Sigmoid colon (tissue), 7 donors: ENCODE measurements around the gene USP6. TPM values are rescaled to one million over a fixed set of nuclear protein-coding genes. Genes with fewer than 3 reads are reported as not detected.

ENCODE experiments used
- DNase-seq: peaks from one replicate; pipeline ENCODE4 v3.0.0-alpha.2; 2019
- H3K27ac ChIP-seq, 4 donors: fragments of 200-600 bp; sonication (generic); one replicate each; pipeline ENCODE4 v1.5.1; 2016 to 2019; ENCODE audit warnings: mild to moderate bottlenecking in 1 of 4
- H3K27me3 ChIP-seq, 3 donors: fragments of 200-600 bp; sonication (generic); one replicate each; pipeline ENCODE4 v1.5.1; 2019; ENCODE audit warnings: mild to moderate bottlenecking in 1 of 3
- H3K36me3 ChIP-seq, 4 donors: fragments of 200-600 bp; sonication (generic); one replicate each; pipeline ENCODE4 v1.5.1; 2016 to 2019
- H3K4me1 ChIP-seq, 4 donors: fragments of 200-600 bp; sonication (generic); one replicate each; pipeline ENCODE4 v1.5.1; 2017 to 2019
- H3K4me3 ChIP-seq, 4 donors: fragments of 200-600 bp; sonication (generic); one replicate each; pipeline ENCODE4 v1.5.1; 2017 to 2019; ENCODE audit warnings: mild to moderate bottlenecking in 2 of 4, moderate library complexity in 1 of 4
- H3K9me3 ChIP-seq, 4 donors: fragments of 200-600 bp in 3 of 4; sonication (generic) in 3 of 4; one replicate each; pipeline versions ENCODE4 v1.5.1 to v1.6.1; 2013 to 2019
- CTCF ChIP-seq, 4 experiments: fragments of 450-650 bp in 3 of 4; fragments of 200-600 bp in 1 of 4; IDR thresholded peaks; one replicate each; pipeline ENCODE4 v1.5.1; 2016 to 2019; ENCODE audit warnings: antibody characterized with exemption in 4 of 4, mild to moderate bottlenecking in 3 of 4, moderate library complexity in 2 of 4
- EP300 ChIP-seq, 4 donors: sonication (generic); formaldehyde crosslinking; IDR thresholded peaks; one replicate each; pipeline ENCODE4 v1.6.1; 2017; ENCODE audit warnings: antibody characterized with exemption in 4 of 4
- POLR2A ChIP-seq, 2 donors: fragments of 450-650 bp; IDR thresholded peaks; one replicate each; pipeline ENCODE4 v1.6.1; 2016; ENCODE audit warnings: antibody characterized with exemption in 2 of 2, mild to moderate bottlenecking in 2 of 2, moderate library complexity in 2 of 2
- POLR2AphosphoS5 ChIP-seq, 4 donors: sonication (generic); formaldehyde crosslinking; IDR thresholded peaks; one replicate each; pipeline ENCODE4 v1.6.1; 2017; ENCODE audit warnings: antibody characterized with exemption in 4 of 4
- WGBS, 2 donors: extraction: QIAGEN DNeasy Blood & Tissue Kit; methylation state at CpG; one replicate each; pipeline ENCODE4 v1.1.7; 2013; 5-methylcytosine and 5-hydroxymethylcytosine counted together
- intact Hi-C: fragments of 100-400 bp; cut with DNase I; formaldehyde crosslinking; loops from one replicate; pipeline ENCODE4 v1.15.1; 2023
- polyA plus RNA-seq, 3 donors: library from polyadenylated mRNA; stranded (reverse); fragments of 200-250 nt; gene quantifications; one replicate each; pipeline ENCODE4 v1.2.3, GENCODE V29; 2013
- total RNA-seq, 4 donors: library from RNA; depleted of rRNA; stranded (reverse); fragments of >200 nt; gene quantifications; one replicate each; pipeline ENCODE4 v1.1.0, GENCODE V29; 2016
- donor health status: healthy with polysubstance abuse.
- donor health status: Bipolar disorder and iron deficiency.
- donor health status: healthy.

USP6 gene
- total and polyA plus RNA-seq, 7 donors = 0.06 to 2.5 TPM; not detected in 5

GRCh38 chr17:5182597-5183409 is 67.0 kb downstream of the USP6 start:
- no peak overlapping the region for H3K4me3 ChIP-seq
- DNase-seq = no peak
- TF ChIP-seq POLR2A (IDR thresholded peaks at IDR 0.05) (no peak), POLR2AphosphoS5 (IDR thresholded peaks at IDR 0.05) (no peak), EP300 (IDR thresholded peaks at IDR 0.05) (no peak), CTCF (IDR thresholded peaks at IDR 0.05) (no peak)
- WGBS, 2 donors = 98 to 99% methylated on average over 6 of the region's 6 CpGs
- peaks cover 73 to 91% (median 77%) of the 10 kb centered on the region in 4 donors for H3K9me3 ChIP-seq
- no peak overlapping the region for H3K27ac ChIP-seq
- intact Hi-C loops = no loop called here
- peaks cover 0 to 38% (median 13%) of the 10 kb centered on the region in 4 donors for H3K36me3 ChIP-seq
- H3K27me3 ChIP-seq = no peaks in the 10 kb centered on the region
- H3K4me1 ChIP-seq = no peaks in the 10 kb centered on the region

GRCh38 chr17:5183410-5183793 is 67.6 kb downstream of the USP6 start:
- H3K27me3 ChIP-seq = no peaks in the 10 kb centered on the region
- peaks cover 73 to 88% (median 76%) of the 10 kb centered on the region in 4 donors for H3K9me3 ChIP-seq
- H3K4me1 ChIP-seq = no peaks in the 10 kb centered on the region
- TF ChIP-seq POLR2A (IDR thresholded peaks at IDR 0.05) = no peak
- no peak for TF ChIP-seq CTCF (IDR thresholded peaks at IDR 0.05)
- TF ChIP-seq POLR2AphosphoS5 (IDR thresholded peaks at IDR 0.05) = no peak
- no peak for TF ChIP-seq EP300 (IDR thresholded peaks at IDR 0.05)
- no peak for DNase-seq
- H3K4me3 ChIP-seq = no peak overlapping the region
- H3K36me3 ChIP-seq = peaks cover 0 to 38% (median 13%) of the 10 kb centered on the region in 4 donors
- intact Hi-C loops = no loop called here
- no peak overlapping the region for H3K27ac ChIP-seq

- Histone ChIP-seq H3K4me1 (no peaks in the 10 kb centered on the region), H3K27ac (no peak overlapping the region), H3K4me3 (no peak overlapping the region), H3K27me3 (no peaks in the 10 kb centered on the region), H3K36me3 (peaks cover 0 to 38% (median 13%) of the 10 kb centered on the region in 4 donors), H3K9me3 (peaks cover 67 to 84% (median 69%) of the 10 kb centered on the region in 4 donors)
- 93 to 95% methylated on average over 2 of the region's 2 CpGs for WGBS, 2 donors
- DNase-seq = no peak
- no peak for TF ChIP-seq POLR2AphosphoS5 (IDR thresholded peaks at IDR 0.05)
- TF ChIP-seq EP300 (IDR thresholded peaks at IDR 0.05) = no peak
- no peak for TF ChIP-seq POLR2A (IDR thresholded peaks at IDR 0.05)
- TF ChIP-seq CTCF (IDR thresholded peaks at IDR 0.05) = no peak
- intact Hi-C loops = no loop called here
These were observed 68.5 kb downstream of the USP6 start for GRCh38 chr17:5184288-5184687.

- Histone ChIP-seq H3K27ac (peak within 1 kb of the TSS; percentile 78 to 87 (median 83)), H3K4me1 (peaks cover 0 to 23% (median 16%) of the 10 kb centered on the region in 4 donors), H3K27me3 (no peaks in the 10 kb centered on the region), H3K36me3 (peaks cover 0 to 10% (median 3%) of the 10 kb centered on the region in 4 donors), H3K4me3 (peak within 1 kb of the TSS; percentile 80 to 92 (median 86)), H3K9me3 (peaks cover 0 to 10% (median 4%) of the 10 kb centered on the region in 4 donors)
- intact Hi-C loops = loop anchor here (5.0 kb wide), 2 partner anchors 79 to 114 kb away; partner anchors contain the start of genes ZFP3 and ZNF232
- TF ChIP-seq EP300 (IDR thresholded peaks at IDR 0.05) (peak in 1 of 4 donors; percentile 5), POLR2AphosphoS5 (IDR thresholded peaks at IDR 0.05) (peak; percentile 65 to 91 (median 86)), CTCF (IDR thresholded peaks at IDR 0.05) (peak; percentile 52 to 61 (median 58)), POLR2A (IDR thresholded peaks at IDR 0.05) (peak; percentile 36 to 57)
- peak; percentile 98 for DNase-seq
- 2 to 3% methylated on average over 82 of the region's 82 CpGs for WGBS, 2 donors
These were observed 75.9 kb downstream of the USP6 start, which contains the start of gene ZNF594 for GRCh38 chr17:5191541-5192417. ZNF594 (minus strand) TSS chr17:5191868; CDS start chr17:5184256, 7,612 bp downstream.
